HEK293T (cell line): ENCODE measurements around the gene KIF12.

Experiments
- ARNT ChIP-seq: fragments of 450-650 bp; IDR thresholded peaks from 2 replicates; pipeline ENCODE4 v1.6.1; 2017; ENCODE audit warnings: mild to moderate bottlenecking
- BHLHE40 ChIP-seq: fragments of 450-650 bp; IDR thresholded peaks from 2 replicates; pipeline ENCODE4 v1.6.1; 2016; ENCODE audit warnings: mild to moderate bottlenecking, moderate library complexity, borderline replicate concordance
- CTBP1 ChIP-seq: fragments of 450-650 bp; IDR thresholded peaks from 2 replicates; pipeline ENCODE4 v1.6.1; 2016; ENCODE audit warnings: borderline replicate concordance
- ELF4 ChIP-seq: fragments of 450-650 bp; IDR thresholded peaks from 2 replicates; pipeline ENCODE4 v1.6.1; 2017; ENCODE audit warnings: antibody characterized with exemption
- FOXA1 ChIP-seq: fragments of 450-650 bp; IDR thresholded peaks from 2 replicates; pipeline ENCODE4 v1.6.1; 2016; ENCODE audit warnings: mild to moderate bottlenecking
- FOXK2 ChIP-seq: fragments of 450-650 bp; IDR thresholded peaks from 2 replicates; pipeline ENCODE4 v1.6.1; 2016; ENCODE audit warnings: mild to moderate bottlenecking
- FOXM1 ChIP-seq: fragments of 450-650 bp; IDR thresholded peaks from 2 replicates; pipeline ENCODE4 v1.6.1; 2017; ENCODE audit warnings: mild to moderate bottlenecking, borderline replicate concordance
- NFRKB ChIP-seq: fragments of 450-650 bp; IDR thresholded peaks from 2 replicates; pipeline ENCODE4 v1.6.1; 2016; ENCODE audit warnings: mild to moderate bottlenecking, moderate library complexity
- SP1 ChIP-seq: fragments of 450-650 bp; IDR thresholded peaks from 2 replicates; pipeline ENCODE4 v1.6.1; 2017
- SUZ12 ChIP-seq: fragments of 450-650 bp; IDR thresholded peaks from 2 replicates; pipeline ENCODE4 v1.6.1; 2016; ENCODE audit warnings: mild to moderate bottlenecking
- TARDBP ChIP-seq: fragments of 450-650 bp; IDR thresholded peaks from 2 replicates; pipeline ENCODE4 v1.6.1; 2016
- ZNF384 ChIP-seq: fragments of 450-650 bp; IDR thresholded peaks from 2 replicates; pipeline ENCODE4 v1.6.1; 2016
- TF ChIP-seq, protein P1 (sequence below): fragments of 450-650 bp; IDR thresholded peaks from 2 replicates; pipeline ENCODE4 v1.6.1; 2016

DNA sequence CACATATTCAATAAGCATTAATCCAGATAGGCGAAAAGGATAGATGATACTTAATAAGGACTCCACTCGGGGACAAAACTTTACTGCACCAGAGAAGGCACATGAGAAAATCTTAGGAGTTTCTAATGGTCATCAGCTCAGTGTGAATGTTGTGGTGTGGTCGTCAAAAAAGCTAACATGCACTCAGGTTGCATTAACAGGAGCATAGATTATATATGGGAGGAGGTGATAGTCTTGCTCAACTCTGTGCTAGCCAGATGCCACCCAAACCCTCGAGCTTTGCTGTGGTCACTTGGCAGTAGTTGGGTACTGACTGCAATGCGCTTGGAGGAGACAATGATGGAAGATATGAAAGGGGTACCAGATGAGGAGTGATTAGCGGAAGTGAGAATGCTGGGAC lies 47.6 kb upstream of the KIF12 start:
- TF ChIP-seq BHLHE40 (no peak), NFRKB (no peak), TARDBP (no peak), SP1 (no peak), SUZ12 (no peak), FOXM1 (no peak), FOXA1 (no peak), ARNT (no peak), ZNF384 (no peak), CTBP1 (no peak), FOXK2 (no peak), ELF4 (no peak)
- TF ChIP-seq, protein P1, sequence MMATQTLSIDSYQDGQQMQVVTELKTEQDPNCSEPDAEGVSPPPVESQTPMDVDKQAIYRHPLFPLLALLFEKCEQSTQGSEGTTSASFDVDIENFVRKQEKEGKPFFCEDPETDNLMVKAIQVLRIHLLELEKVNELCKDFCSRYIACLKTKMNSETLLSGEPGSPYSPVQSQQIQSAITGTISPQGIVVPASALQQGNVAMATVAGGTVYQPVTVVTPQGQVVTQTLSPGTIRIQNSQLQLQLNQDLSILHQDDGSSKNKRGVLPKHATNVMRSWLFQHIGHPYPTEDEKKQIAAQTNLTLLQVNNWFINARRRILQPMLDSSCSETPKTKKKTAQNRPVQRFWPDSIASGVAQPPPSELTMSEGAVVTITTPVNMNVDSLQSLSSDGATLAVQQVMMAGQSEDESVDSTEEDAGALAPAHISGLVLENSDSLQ, result no peak
